Neural cell (in vitro differentiated cells): ENCODE measurements around the gene LSMEM2. TPM values are rescaled to one million over a fixed set of nuclear protein-coding genes. Genes with fewer than 3 reads are reported as not detected.

Experiments
- H2AFZ ChIP-seq: fragments of 200-600, 300-800 bp; sonication (generic), shearing (Covaris generic); 2 replicates; pipeline ENCODE4 v1.6.0; 2014; ENCODE audit warnings: low read depth, mild to moderate bottlenecking, antibody characterized with exemption, low read length, moderate library complexity
- H3F3A ChIP-seq: fragments of 200-600 bp; shearing (Covaris generic); 2 replicates; pipeline ENCODE4 v1.6.1; 2016; ENCODE audit warnings: mild to moderate bottlenecking, moderate library complexity, mixed read lengths, antibody characterized with exemption, low read length; ENCODE audit not compliant: insufficient read depth, poor library complexity, severe bottlenecking
- H3K27ac ChIP-seq: fragments of 200-600, 300-800 bp; sonication (generic), shearing (Covaris generic); 2 replicates; pipeline ENCODE4 v1.5.1; 2014; ENCODE audit warnings: mild to moderate bottlenecking, low read length, moderate library complexity
- H3K27me3 ChIP-seq: fragments of 300-800, 200-600 bp; sonication (generic), shearing (Covaris generic); 2 replicates; pipeline ENCODE4 v1.6.0; 2014; ENCODE audit warnings: mild to moderate bottlenecking, low read depth, low read length, moderate library complexity; ENCODE audit not compliant: insufficient read depth
- H3K36me3 ChIP-seq: fragments of 300-800, 200-600 bp; sonication (generic), shearing (Covaris generic); 2 replicates; pipeline ENCODE4 v1.5.1; 2014; ENCODE audit warnings: mild to moderate bottlenecking, antibody characterized with exemption, low read length, moderate library complexity; ENCODE audit not compliant: insufficient read depth
- H3K4me2 ChIP-seq: fragments of 300-800, 200-600 bp; sonication (generic), shearing (Covaris generic); 2 replicates; pipeline ENCODE4 v1.6.0; 2014; ENCODE audit warnings: mild to moderate bottlenecking, low read length
- H3K4me3 ChIP-seq: fragments of 300-800, 200-600 bp; sonication (generic), shearing (Covaris generic); 2 replicates; pipeline ENCODE4 v1.5.1; 2014; ENCODE audit warnings: mild to moderate bottlenecking, low read length, moderate library complexity
- H3K79me2 ChIP-seq: fragments of 200-600 bp; shearing (Covaris generic); replicated peaks from 2 replicates; pipeline ENCODE4 v1.6.0; 2014; ENCODE audit warnings: mild to moderate bottlenecking, low read length, moderate library complexity; ENCODE audit not compliant: insufficient read depth
- H3K9ac ChIP-seq: fragments of 300-800, 200-600 bp; sonication (generic), shearing (Covaris generic); 2 replicates; pipeline ENCODE4 v1.6.1; 2016; ENCODE audit warnings: mild to moderate bottlenecking, low read length, mixed read lengths
- H3K9me2 ChIP-seq: fragments of 200-600 bp; shearing (Covaris generic); 2 replicates; pipeline ENCODE4 v1.6.1; 2016; ENCODE audit warnings: mild to moderate bottlenecking, low read length, mixed read lengths; ENCODE audit not compliant: insufficient read depth
- H3K9me3 ChIP-seq: fragments of 200-600, 300-800 bp; sonication (generic), shearing (Covaris generic); 2 replicates; pipeline ENCODE4 v1.6.1; 2016; ENCODE audit warnings: mild to moderate bottlenecking, mixed run types, low read length, moderate library complexity, mixed read lengths
- H4K20me1 ChIP-seq: fragments of 200-600 bp; shearing (Covaris generic); 2 replicates; pipeline ENCODE4 v1.6.1; 2016; ENCODE audit warnings: mild to moderate bottlenecking, mixed run types; ENCODE audit not compliant: insufficient read depth
- CTCF ChIP-seq: fragments of 450-650 bp; IDR thresholded peaks from 2 replicates; pipeline ENCODE4 v1.5.1; 2014; ENCODE audit warnings: antibody characterized with exemption, mild to moderate bottlenecking, moderate library complexity; ENCODE audit not compliant: poor library complexity, severe bottlenecking
- EP300 ChIP-seq: fragments of 450-650 bp; conservative IDR thresholded peaks from 2 replicates; pipeline ENCODE4 v1.6.1; 2014; ENCODE audit warnings: antibody characterized with exemption, mild to moderate bottlenecking, moderate library complexity; ENCODE audit not compliant: poor library complexity, severe bottlenecking
- EZH2 ChIP-seq: fragments of 200-600, 300-800 bp; shearing (Covaris generic), sonication (generic); IDR thresholded peaks from 2 replicates; pipeline ENCODE4 v1.6.1; 2014; ENCODE audit warnings: antibody characterized with exemption, low read length, borderline replicate concordance, mild to moderate bottlenecking; ENCODE audit not compliant: insufficient read depth, poor library complexity, severe bottlenecking
- MXI1 ChIP-seq: fragments of 450-650 bp; conservative IDR thresholded peaks from 2 replicates; pipeline ENCODE4 v1.6.1; 2014; ENCODE audit warnings: antibody characterized with exemption, mild to moderate bottlenecking; ENCODE audit not compliant: poor library complexity, severe bottlenecking
- POLR2AphosphoS5 ChIP-seq: IDR thresholded peaks from 2 replicates; pipeline ENCODE4 v1.6.1; 2012
- RAD21 ChIP-seq: fragments of 450-650 bp; conservative IDR thresholded peaks from 2 replicates; pipeline ENCODE4 v1.6.1; 2014; ENCODE audit warnings: antibody characterized with exemption, mild to moderate bottlenecking, moderate library complexity
- REST ChIP-seq: IDR thresholded peaks from 2 replicates; pipeline ENCODE4 v1.6.1; 2012; ENCODE audit warnings: borderline replicate concordance
- SMC3 ChIP-seq: fragments of 450-650 bp; conservative IDR thresholded peaks from 2 replicates; pipeline ENCODE4 v1.6.1; 2014; ENCODE audit warnings: antibody characterized with exemption, mild to moderate bottlenecking, moderate library complexity; ENCODE audit not compliant: poor library complexity
- TAF1 ChIP-seq: IDR thresholded peaks from 2 replicates; pipeline ENCODE4 v1.6.1; 2012; ENCODE audit warnings: low read depth
- polyA plus RNA-seq: library from polyadenylated mRNA; depleted of rRNA; stranded (reverse); fragments of >200 nt; gene quantifications from 2 replicates; pipeline ENCODE4 v1.2.3, GENCODE V29; 2014

LSMEM2 gene
- polyA plus RNA-seq, 1 donor from 2014 or later: not detected

DNA sequence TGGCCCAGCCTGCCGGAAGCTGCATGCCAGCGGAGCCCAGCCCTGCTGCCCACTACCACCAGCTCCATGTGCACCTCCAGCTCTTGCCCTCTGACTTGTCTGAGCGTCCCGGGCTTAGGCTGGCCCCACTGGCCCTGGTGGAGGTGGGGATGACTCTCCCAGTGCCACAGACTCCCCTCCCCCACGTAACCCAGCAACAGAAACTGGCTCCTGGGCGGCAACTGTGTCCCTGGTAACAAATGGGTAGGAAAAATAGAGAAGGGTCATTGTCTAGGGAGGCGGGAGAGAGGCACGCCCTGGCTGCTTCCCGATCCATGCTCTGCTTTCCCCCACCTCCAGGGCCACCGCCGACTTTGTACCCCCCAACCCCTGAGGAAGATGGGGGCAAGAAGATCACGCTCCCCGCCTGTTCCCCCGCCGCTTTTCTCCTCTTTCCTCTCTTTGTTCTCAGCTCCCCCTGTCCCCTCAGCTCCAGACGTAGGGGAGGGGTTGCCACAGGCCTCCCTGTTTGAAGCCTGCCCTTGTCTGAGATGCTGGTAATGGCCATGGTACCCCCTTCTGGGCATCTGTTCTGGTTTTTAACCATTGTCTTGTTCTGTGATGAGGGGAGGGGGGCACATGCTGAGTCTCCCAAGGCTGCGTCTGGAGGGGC is 20.7 kb upstream of the LSMEM2 start:
- Histone ChIP-seq H3K27me3 (no peaks in the 10 kb centered on the region), H3F3A (peaks cover 5% of the 10 kb centered on the region), H3K4me2 (no peak overlapping the region), H2AFZ (no peak overlapping the region), H3K36me3 (peaks cover 5% of the 10 kb centered on the region), H3K9me3 (no peaks in the 10 kb centered on the region), H3K79me2 (no peaks in the 10 kb centered on the region), H3K9me2 (no peaks in the 10 kb centered on the region), H3K27ac (peak overlapping the region; percentile 20), H3K9ac (no peak overlapping the region), H4K20me1 (no peaks in the 10 kb centered on the region), H3K4me3 (no peak overlapping the region)
- TF ChIP-seq SMC3 (no peak), EZH2 (no peak), CTCF (no peak), RAD21 (no peak)

DNA sequence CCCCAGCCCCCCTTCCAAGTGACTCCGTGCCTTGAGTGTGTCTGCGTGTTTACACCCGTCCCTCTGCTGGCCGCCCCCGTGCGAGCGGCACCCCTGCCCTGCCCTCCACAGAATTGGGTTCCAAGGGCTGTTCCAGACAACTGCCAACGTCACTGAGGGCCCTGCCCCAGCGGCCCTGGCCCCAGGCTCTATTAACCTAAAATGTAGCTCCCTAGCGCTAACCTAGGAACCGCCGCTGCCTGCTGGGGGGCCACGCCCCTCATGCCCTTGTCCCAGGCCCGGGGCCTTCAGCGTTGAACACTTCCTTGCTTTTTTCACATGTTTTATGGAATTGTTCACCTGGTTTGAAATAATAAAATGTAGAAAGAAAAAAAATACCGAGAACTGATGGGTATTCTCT is 19.9 kb upstream of the LSMEM2 start:
- TF ChIP-seq POLR2AphosphoS5: no peak
- TF ChIP-seq TAF1: no peak
- no peak for TF ChIP-seq REST
- TF ChIP-seq CTCF: no peak
- no peak for TF ChIP-seq EP300
- TF ChIP-seq RAD21: no peak
- no peak for TF ChIP-seq MXI1
- no peak for TF ChIP-seq EZH2
- TF ChIP-seq SMC3: no peak
- H3K27me3 ChIP-seq: no peaks in the 10 kb centered on the region
- peaks cover 5% of the 10 kb centered on the region for H3F3A ChIP-seq
- no peak overlapping the region for H3K4me2 ChIP-seq
- no peak overlapping the region for H3K4me3 ChIP-seq
- no peaks in the 10 kb centered on the region for H3K9me2 ChIP-seq
- H3K79me2 ChIP-seq: no peaks in the 10 kb centered on the region
- no peaks in the 10 kb centered on the region for H4K20me1 ChIP-seq
- peak overlapping the region; percentile 95 for H3K9ac ChIP-seq
- no peak overlapping the region for H2AFZ ChIP-seq
- H3K36me3 ChIP-seq: peaks cover 5% of the 10 kb centered on the region
- H3K27ac ChIP-seq: no peak overlapping the region
- H3K9me3 ChIP-seq: no peaks in the 10 kb centered on the region
